ENCODE results near the gene APOL1. TPM values are rescaled to one million over a fixed set of nuclear protein-coding genes. Genes with fewer than 3 reads are reported as not detected.

APOL1 gene
- total and polyA plus RNA-seq, 2 of the 13 experiments (the other 11 are each of a cell fraction or from before 2014, with no cell fraction given): 20.3 to 75.0 TPM

GRCh38 chr22:36239401-36240171 lies 13.3 kb upstream of the APOL1 start, which contains the start of gene APOL2 (continued):
- TF ChIP-seq LRRFIP1 (CRISPR knock-in tag; conservative IDR thresholded peaks at IDR 0.05): no peak
- no peak for TF ChIP-seq NAIF1 (CRISPR knock-in tag; IDR thresholded peaks at IDR 0.05; ENCODE audit: borderline replicate concordance)
- TF ChIP-seq ZNF350 (CRISPR knock-in tag; IDR thresholded peaks at IDR 0.05; ENCODE audit: borderline replicate concordance, low read depth): no peak; the same call in 1 of the 2 replicates
- TF ChIP-seq MED8 (CRISPR knock-in tag; IDR thresholded peaks at IDR 0.05; ENCODE audit: insufficient replicate concordance): peak; percentile 70
- TF ChIP-seq GTF3A (CRISPR knock-in tag; conservative IDR thresholded peaks at IDR 0.05): no peak
- no peak; the same call in 1 of the 2 replicates for TF ChIP-seq KDM5A (IDR thresholded peaks at IDR 0.05; ENCODE audit: borderline replicate concordance, low read length)
- TF ChIP-seq MIER2 (CRISPR knock-in tag; IDR thresholded peaks at IDR 0.05): peak; percentile 53; the same call in 1 of the 2 replicates
- TF ChIP-seq, protein P1, sequence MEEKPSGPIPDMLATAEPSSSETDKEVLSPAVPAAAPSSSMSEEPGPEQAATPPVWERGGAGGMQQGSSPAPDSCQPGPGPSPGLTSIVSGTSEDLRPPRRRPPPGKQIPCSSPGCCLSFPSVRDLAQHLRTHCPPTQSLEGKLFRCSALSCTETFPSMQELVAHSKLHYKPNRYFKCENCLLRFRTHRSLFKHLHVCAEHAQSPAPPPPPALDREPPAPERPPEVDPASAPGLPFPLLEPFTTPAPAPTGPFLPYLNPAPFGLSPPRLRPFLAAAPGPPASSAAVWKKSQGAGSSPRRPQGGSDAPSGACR (CRISPR knock-in tag; IDR thresholded peaks at IDR 0.05): peak; percentile 82
- TF ChIP-seq, protein P2, sequence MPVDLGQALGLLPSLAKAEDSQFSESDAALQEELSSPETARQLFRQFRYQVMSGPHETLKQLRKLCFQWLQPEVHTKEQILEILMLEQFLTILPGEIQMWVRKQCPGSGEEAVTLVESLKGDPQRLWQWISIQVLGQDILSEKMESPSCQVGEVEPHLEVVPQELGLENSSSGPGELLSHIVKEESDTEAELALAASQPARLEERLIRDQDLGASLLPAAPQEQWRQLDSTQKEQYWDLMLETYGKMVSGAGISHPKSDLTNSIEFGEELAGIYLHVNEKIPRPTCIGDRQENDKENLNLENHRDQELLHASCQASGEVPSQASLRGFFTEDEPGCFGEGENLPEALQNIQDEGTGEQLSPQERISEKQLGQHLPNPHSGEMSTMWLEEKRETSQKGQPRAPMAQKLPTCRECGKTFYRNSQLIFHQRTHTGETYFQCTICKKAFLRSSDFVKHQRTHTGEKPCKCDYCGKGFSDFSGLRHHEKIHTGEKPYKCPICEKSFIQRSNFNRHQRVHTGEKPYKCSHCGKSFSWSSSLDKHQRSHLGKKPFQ (CRISPR knock-in tag; IDR thresholded peaks at IDR 0.05; ENCODE audit: insufficient replicate concordance): no peak
- TF ChIP-seq STAT6 (CRISPR knock-in tag; IDR thresholded peaks at IDR 0.05; ENCODE audit: borderline replicate concordance): no peak
- TF ChIP-seq ZSCAN29 (CRISPR knock-in tag; conservative IDR thresholded peaks at IDR 0.05): peak; percentile 36; the same call in 1 of the 2 replicates
- no peak for TF ChIP-seq ZNF547 (CRISPR knock-in tag; IDR thresholded peaks at IDR 0.05)
- peak; percentile 64; the same call in 1 of the 2 replicates for TF ChIP-seq KDM3A (CRISPR knock-in tag; IDR thresholded peaks at IDR 0.05; ENCODE audit: low read depth)
- TF ChIP-seq NKX3-1 (CRISPR knock-in tag; IDR thresholded peaks at IDR 0.05): no peak
- TF ChIP-seq ZNF614 (CRISPR knock-in tag; IDR thresholded peaks at IDR 0.05; ENCODE audit: borderline replicate concordance): peak; percentile 65; the same call in 1 of the 2 replicates
- TF ChIP-seq, protein P3, sequence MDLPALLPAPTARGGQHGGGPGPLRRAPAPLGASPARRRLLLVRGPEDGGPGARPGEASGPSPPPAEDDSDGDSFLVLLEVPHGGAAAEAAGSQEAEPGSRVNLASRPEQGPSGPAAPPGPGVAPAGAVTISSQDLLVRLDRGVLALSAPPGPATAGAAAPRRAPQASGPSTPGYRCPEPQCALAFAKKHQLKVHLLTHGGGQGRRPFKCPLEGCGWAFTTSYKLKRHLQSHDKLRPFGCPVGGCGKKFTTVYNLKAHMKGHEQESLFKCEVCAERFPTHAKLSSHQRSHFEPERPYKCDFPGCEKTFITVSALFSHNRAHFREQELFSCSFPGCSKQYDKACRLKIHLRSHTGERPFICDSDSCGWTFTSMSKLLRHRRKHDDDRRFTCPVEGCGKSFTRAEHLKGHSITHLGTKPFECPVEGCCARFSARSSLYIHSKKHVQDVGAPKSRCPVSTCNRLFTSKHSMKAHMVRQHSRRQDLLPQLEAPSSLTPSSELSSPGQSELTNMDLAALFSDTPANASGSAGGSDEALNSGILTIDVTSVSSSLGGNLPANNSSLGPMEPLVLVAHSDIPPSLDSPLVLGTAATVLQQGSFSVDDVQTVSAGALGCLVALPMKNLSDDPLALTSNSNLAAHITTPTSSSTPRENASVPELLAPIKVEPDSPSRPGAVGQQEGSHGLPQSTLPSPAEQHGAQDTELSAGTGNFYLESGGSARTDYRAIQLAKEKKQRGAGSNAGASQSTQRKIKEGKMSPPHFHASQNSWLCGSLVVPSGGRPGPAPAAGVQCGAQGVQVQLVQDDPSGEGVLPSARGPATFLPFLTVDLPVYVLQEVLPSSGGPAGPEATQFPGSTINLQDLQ (CRISPR knock-in tag; IDR thresholded peaks at IDR 0.05): no peak
- no peak; the same call in 1 of the 2 replicates for TF ChIP-seq ZNF816 (CRISPR knock-in tag; IDR thresholded peaks at IDR 0.05; ENCODE audit: borderline replicate concordance)
- TF ChIP-seq POLR2AphosphoS5 (IDR thresholded peaks at IDR 0.05; ENCODE audit: low read depth, low read length): peak; percentile 87
